ENCODE data around the gene EIF2AK3. TPM values are rescaled to one million over a fixed set of nuclear protein-coding genes. Genes with fewer than 3 reads are reported as not detected.

Gene EIF2AK3
- polyA plus RNA-seq, 1 experiment, result 16.3 TPM

DNA sequence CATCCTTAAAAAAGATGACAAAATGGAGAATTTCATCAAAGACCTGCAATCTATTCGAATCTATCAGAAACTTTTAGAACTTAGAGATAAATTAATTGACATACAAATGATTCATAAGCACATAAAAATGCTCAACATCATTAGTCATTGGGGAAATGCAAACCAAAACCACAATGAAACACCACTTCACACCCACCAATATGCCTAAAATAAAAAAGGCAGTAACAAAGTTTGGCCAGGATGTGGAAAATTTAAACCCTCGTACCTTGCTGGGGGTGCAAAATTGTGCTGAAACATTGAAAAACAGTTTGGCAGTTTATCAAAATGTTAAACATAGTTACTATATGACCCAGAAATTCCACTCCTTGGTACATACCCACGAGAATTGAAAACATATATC, 11.5 kb upstream of the EIF2AK3 start:
- ChIA-PET CTCF (interaction anchor here (1.1 kb wide), 1 partner anchor 31 kb away, joined by 7 read pairs; no protein-coding TSS in a partner anchor), POLR2A (no interaction called here)
- H3K9me3 ChIP-seq (ENCODE audit: control insufficient read depth, insufficient read depth, low read length), result peaks cover 3% of the 10 kb centered on the region; the same call in 1 of the 2 replicates
- no peak overlapping the region for H3K27ac ChIP-seq (ENCODE audit: low read depth, low read length)
- no peak for DNase-seq (ENCODE audit: low read depth, low spot score)
- H3K4me3 ChIP-seq (ENCODE audit: low read depth, low read length), result no peak overlapping the region
- TF ChIP-seq, protein P1, sequence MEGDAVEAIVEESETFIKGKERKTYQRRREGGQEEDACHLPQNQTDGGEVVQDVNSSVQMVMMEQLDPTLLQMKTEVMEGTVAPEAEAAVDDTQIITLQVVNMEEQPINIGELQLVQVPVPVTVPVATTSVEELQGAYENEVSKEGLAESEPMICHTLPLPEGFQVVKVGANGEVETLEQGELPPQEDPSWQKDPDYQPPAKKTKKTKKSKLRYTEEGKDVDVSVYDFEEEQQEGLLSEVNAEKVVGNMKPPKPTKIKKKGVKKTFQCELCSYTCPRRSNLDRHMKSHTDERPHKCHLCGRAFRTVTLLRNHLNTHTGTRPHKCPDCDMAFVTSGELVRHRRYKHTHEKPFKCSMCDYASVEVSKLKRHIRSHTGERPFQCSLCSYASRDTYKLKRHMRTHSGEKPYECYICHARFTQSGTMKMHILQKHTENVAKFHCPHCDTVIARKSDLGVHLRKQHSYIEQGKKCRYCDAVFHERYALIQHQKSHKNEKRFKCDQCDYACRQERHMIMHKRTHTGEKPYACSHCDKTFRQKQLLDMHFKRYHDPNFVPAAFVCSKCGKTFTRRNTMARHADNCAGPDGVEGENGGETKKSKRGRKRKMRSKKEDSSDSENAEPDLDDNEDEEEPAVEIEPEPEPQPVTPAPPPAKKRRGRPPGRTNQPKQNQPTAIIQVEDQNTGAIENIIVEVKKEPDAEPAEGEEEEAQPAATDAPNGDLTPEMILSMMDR (IDR thresholded peaks at IDR 0.05; ENCODE audit: low read depth, low read length), result no peak
- peaks cover 3% of the 10 kb centered on the region for H3K27me3 ChIP-seq (ENCODE audit: control insufficient read depth, insufficient read depth, low read length)

DNA sequence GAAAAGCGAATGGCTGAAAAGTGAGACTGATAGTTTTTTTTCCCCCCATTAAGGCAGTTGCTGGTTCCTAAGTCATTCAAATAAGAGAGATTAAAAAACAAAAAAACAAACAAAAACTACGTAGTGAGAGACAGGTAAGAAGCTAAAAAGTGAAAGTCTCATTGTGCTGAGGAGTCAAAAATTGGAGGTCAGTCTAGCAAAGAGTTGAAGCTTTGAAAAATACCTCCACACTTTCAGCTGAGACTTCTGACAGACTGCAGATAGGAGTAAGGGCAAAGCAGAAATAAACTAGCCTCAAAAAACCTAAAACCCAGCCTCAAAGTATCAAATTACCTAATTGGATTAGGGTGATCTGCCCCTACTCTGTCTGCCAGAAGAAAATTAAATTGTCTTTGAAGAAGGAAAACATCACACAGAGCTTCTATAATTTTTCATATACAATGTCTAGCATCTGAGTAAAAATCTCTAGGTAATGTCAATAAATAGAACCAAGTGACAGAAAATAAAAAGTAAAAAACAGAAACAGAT, 10.9 kb upstream of the EIF2AK3 start:
- TF ChIP-seq, protein P1 (IDR thresholded peaks at IDR 0.05; ENCODE audit: low read depth, low read length), result no peak
- Histone ChIP-seq H3K4me3 (ENCODE audit: low read depth, low read length) (no peak overlapping the region), H3K27me3 (ENCODE audit: control insufficient read depth, insufficient read depth, low read length) (peaks cover 3% of the 10 kb centered on the region), H3K9me3 (ENCODE audit: control insufficient read depth, insufficient read depth, low read length) (peaks cover 3% of the 10 kb centered on the region; the same call in 1 of the 2 replicates), H3K27ac (ENCODE audit: low read depth, low read length) (no peak overlapping the region)
- ChIA-PET POLR2A (no interaction called here), CTCF (interaction anchor here (1.0 to 1.1 kb wide), 2 partner anchors 31 to 34 kb away, joined by 5 to 7 read pairs; no protein-coding TSS in a partner anchor)
- no peak for DNase-seq (ENCODE audit: low read depth, low spot score)

DNA sequence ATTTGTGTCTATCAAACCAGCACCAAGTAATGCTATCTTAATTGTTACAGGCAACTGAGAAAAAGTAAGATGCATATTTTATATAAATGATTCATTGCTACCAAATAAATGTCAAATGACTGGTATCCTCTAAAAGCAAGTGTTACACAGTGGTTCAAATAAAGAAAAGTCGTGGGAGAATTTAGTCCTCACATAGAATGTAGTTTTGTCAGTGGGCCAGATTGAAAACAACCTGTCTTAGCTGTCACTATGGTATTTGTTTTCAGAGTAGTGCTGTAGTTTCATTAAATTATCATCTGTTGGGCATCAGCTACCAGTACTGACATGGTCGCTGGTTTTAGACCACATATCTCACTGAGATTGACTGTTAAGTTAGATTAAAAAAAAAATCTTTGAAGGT, 10.2 kb upstream of the EIF2AK3 start:
- ChIA-PET CTCF (interaction anchor here (1.0 to 1.1 kb wide), 2 partner anchors 32 to 34 kb away, joined by 5 to 7 read pairs; no protein-coding TSS in a partner anchor), POLR2A (no interaction called here)
- TF ChIP-seq, protein P1 (IDR thresholded peaks at IDR 0.05; ENCODE audit: low read depth, low read length), result no peak
- Histone ChIP-seq H3K9me3 (ENCODE audit: control insufficient read depth, insufficient read depth, low read length) (peaks cover 3% of the 10 kb centered on the region; the same call in 1 of the 2 replicates), H3K4me3 (ENCODE audit: low read depth, low read length) (no peak overlapping the region), H3K27me3 (ENCODE audit: control insufficient read depth, insufficient read depth, low read length) (peaks cover 3% of the 10 kb centered on the region), H3K27ac (ENCODE audit: low read depth, low read length) (no peak overlapping the region)
- no peak for DNase-seq (ENCODE audit: low read depth, low spot score)

DNA sequence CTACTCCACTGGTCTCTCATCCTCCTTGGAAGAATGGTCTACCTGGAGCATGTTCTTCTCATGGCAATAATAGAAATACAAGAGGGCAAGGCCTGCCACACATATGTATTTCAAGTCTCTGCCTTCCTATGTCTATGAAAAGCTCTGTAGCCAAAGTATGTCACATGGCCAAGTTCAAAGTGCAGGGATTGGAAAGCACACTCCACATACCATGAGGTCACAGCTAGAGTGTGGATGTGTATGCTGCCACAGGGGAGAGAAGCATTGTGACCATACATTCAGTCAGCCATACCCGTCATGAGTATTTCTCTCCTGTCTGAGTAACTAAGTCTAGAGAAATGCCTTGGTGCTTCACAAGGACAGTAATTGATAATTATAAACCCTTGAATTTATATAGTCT, 8.8 kb upstream of the EIF2AK3 start:
- CTCF ChIA-PET, result no interaction called here
- TF ChIP-seq, protein P1 (IDR thresholded peaks at IDR 0.05; ENCODE audit: low read depth, low read length), result no peak
- H3K27ac ChIP-seq (ENCODE audit: low read depth, low read length), result no peak overlapping the region
- no peaks in the 10 kb centered on the region for H3K27me3 ChIP-seq (ENCODE audit: control insufficient read depth, insufficient read depth, low read length)
- DNase-seq (ENCODE audit: low read depth, low spot score), result no peak
- no peak overlapping the region for H3K4me3 ChIP-seq (ENCODE audit: low read depth, low read length)
- H3K9me3 ChIP-seq (ENCODE audit: control insufficient read depth, insufficient read depth, low read length), result peaks cover 3% of the 10 kb centered on the region; the same call in 1 of the 2 replicates
- POLR2A ChIA-PET, result no interaction called here

DNA sequence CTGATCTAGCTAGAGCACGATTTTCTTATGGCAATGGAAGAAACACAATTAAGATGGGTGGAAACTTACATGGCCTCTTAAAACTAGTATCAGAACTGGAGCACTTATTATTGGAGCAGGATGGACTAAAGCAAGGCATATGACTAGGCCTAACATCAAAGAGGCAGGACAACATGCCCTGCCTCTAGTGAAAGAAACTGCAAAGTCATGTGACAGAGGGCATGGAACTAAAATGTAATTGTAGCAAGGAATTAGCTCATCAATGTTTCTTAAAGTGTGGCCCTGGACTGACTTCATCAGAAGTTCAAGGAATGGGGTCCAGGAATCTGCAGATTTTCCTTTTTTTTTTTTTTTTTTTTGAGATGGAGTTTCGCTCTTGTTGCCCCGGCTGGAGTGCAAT, 5.3 kb upstream of the EIF2AK3 start:
- no peaks in the 10 kb centered on the region for H3K9me3 ChIP-seq (ENCODE audit: control insufficient read depth, insufficient read depth, low read length)
- POLR2A ChIA-PET, result no interaction called here
- no peak overlapping the region for H3K4me3 ChIP-seq (ENCODE audit: low read depth, low read length)
- TF ChIP-seq, protein P1 (IDR thresholded peaks at IDR 0.05; ENCODE audit: low read depth, low read length), result no peak
- DNase-seq (ENCODE audit: low read depth, low spot score), result no peak
- H3K27me3 ChIP-seq (ENCODE audit: control insufficient read depth, insufficient read depth, low read length), result no peaks in the 10 kb centered on the region
- CTCF ChIA-PET, result interaction anchor here (0.6 kb wide), 1 partner anchor 201 kb away, joined by 3 read pairs; no protein-coding TSS in a partner anchor
- H3K27ac ChIP-seq (ENCODE audit: low read depth, low read length), result no peak overlapping the region
